GM21825 (cell line): Measurements from ENCODE around the gene TPBGL.

Experiments used
- ATAC-seq: cut with Tn5 transposase; IDR thresholded peaks from one replicate; pipeline ENCODE4 v1.9.1; 2021; ENCODE audit warnings: mild to moderate bottlenecking, moderate library complexity; ENCODE audit not compliant: unreplicated experiment

TPBGL gene

DNA sequence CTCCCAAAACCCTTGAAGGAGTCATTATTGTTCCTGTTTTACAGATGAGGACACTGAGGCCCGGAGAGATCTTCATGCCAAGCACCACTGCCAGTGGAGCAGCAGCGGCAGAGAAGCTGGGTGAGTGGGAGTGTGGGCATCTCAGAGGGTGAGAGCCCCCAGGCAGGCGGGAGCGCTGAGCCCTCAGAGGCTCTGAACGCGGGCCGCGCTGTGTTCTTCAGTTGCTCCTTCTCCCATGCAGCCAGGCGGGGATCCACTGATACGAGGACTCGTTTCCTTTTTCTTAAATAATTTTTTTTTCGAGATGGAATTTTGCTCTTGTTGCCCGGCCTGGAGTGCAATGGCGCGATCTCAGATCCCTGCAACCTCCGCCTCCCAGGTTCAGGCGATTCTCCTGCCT, 47.0 kb downstream of the TPBGL start:
- ATAC-seq, result no peak

DNA sequence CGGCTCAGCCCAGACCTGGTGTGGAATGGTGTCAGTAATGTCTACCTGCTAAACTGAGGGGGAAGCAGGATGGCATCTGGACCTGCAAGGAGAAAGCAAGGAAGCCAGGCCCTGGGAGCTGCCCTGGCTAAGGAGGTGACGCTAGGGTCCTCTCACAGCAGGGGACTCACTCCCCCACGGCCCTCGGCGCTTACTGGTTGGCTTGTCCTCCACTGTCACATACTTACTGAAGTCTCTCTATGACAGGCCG, 48.9 kb downstream of the TPBGL start:
- no peak for ATAC-seq

DNA sequence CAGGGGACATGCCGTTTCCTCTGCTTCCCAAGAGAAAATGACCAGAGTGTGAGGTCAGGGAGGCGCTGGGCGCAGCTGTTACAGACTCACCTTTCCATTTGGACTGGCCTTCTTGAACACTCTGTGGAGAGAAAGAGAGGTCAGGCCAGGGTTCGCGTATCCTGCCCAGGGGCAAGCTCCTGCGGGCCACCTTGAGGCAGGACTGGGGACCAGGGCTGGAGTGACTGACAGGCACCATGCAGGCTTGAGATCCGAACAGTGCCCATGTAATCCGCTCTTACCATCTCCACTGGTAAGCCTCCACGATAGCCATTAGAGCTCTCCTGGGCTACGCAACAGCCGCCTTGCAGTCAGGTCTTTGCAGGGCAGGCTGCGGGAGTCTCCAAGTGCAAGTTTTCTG, 49.3 kb downstream of the TPBGL start:
- ATAC-seq, result no peak

DNA sequence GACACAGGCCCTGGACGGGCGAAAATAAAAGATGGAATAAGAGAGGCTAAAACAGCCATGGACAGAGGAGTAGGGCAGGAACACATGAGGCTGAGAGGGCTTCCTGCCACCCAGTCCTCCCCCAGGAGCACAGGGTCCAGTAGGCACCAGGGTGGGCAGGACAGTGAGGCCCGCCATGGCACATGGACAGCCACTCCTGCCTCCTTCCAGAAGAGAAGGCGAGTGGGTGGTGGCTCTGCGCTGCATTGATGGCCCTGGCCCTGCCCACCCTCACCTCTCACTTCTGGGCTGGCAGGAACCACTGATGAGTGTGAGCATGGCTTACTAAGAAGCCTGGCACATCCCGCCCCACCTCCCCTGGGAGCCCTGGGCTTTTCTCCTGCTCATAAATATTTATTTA, 51.2 kb downstream of the TPBGL start:
- no peak for ATAC-seq

DNA sequence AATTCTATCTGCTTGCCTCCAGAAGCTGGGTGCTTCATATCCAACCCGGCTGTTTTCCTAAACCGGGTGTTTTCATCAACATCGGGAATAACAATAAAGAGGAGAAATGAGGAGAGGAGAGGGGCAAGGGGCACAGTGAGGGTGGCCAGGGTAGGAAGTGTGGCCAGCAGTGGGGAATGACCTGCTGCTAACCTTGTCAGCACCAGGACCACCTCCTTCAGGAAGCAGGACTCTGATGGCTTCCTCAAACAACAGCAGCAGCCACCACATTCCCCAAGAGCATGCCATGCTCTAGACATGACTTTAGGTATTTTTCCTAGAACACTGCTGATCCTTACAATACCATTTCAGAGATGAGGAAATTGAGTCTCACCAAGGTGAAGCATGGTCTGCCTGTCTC, 52.4 kb downstream of the TPBGL start:
- ATAC-seq, result no peak
